HG03108 (cell line): Measurements from ENCODE around the gene TCF19.
"Not testable (repeated sequence)": the region's sequence is repeated elsewhere in the genome, so short reads cannot be mapped to it uniquely, and the experiment has no call there.

Experiments
- ATAC-seq: cut with Tn5 transposase; IDR thresholded peaks from one replicate; pipeline ENCODE4 v1.9.1; 2021; ENCODE audit warnings: moderate library complexity; ENCODE audit not compliant: unreplicated experiment

TCF19 gene

GRCh38 chr6:31178143-31179041 lies 20.0 kb downstream of the TCF19 start:
- ATAC-seq = no peak

GRCh38 chr6:31179042-31179386 lies 20.6 kb downstream of the TCF19 start:
- no peak for ATAC-seq

GRCh38 chr6:31179896-31180295 lies 21.5 kb downstream of the TCF19 start:
- ATAC-seq = no peak

- ATAC-seq = no peak
Observed at GRCh38 chr6:31180500-31180899, 22.1 kb downstream of the TCF19 start.

- ATAC-seq = not testable (repeated sequence)
Observed at GRCh38 chr6:31183287-31183686, 24.9 kb downstream of the TCF19 start.

- ATAC-seq = not testable (repeated sequence)
Observed at GRCh38 chr6:31183859-31184258, 25.5 kb downstream of the TCF19 start.

- ATAC-seq = not testable (repeated sequence)
Observed at GRCh38 chr6:31185695-31186051, 27.3 kb downstream of the TCF19 start.

GRCh38 chr6:31186052-31186734 lies 27.8 kb downstream of the TCF19 start:
- no peak for ATAC-seq

GRCh38 chr6:31187780-31188194 lies 29.4 kb downstream of the TCF19 start:
- ATAC-seq = no peak

GRCh38 chr6:31189223-31189622 lies 30.8 kb downstream of the TCF19 start:
- not testable (repeated sequence) for ATAC-seq

GRCh38 chr6:31190488-31190887 lies 32.1 kb downstream of the TCF19 start:
- ATAC-seq = peak; percentile 58

GRCh38 chr6:31192431-31193105 lies 34.2 kb downstream of the TCF19 start:
- not testable (repeated sequence) for ATAC-seq

GRCh38 chr6:31193206-31193605 lies 34.8 kb downstream of the TCF19 start:
- ATAC-seq = no peak

- ATAC-seq = no peak
Observed at GRCh38 chr6:31194061-31194834, 35.9 kb downstream of the TCF19 start.

- not testable (repeated sequence) for ATAC-seq
Observed at GRCh38 chr6:31195308-31195979, 37.1 kb downstream of the TCF19 start.

- ATAC-seq = not testable (repeated sequence)
Observed at GRCh38 chr6:31196251-31197022, 38.0 kb downstream of the TCF19 start.

- ATAC-seq = peak; percentile 62
Observed at GRCh38 chr6:31197559-31198305, 39.3 kb downstream of the TCF19 start.

GRCh38 chr6:31199105-31199452 lies 40.7 kb downstream of the TCF19 start:
- ATAC-seq = not testable (repeated sequence)
